Thyroid gland (tissue), 4 donors: ENCODE data around the gene PLXNA4. TPM values are rescaled to one million over a fixed set of nuclear protein-coding genes. Genes with fewer than 3 reads are reported as not detected.

Source experiments
- DNase-seq, 2 donors: peaks; one replicate each; pipeline ENCODE4 v3.0.0-alpha.2; 2019
- H3K27ac ChIP-seq, 3 donors: fragments of 200-600 bp; sonication (generic); 1 replicate in 2 of 3; 2 replicates in 1 of 3; pipeline ENCODE4 v1.5.1; 2016 to 2019; ENCODE audit warnings: mild to moderate bottlenecking in 1 of 3, moderate library complexity in 1 of 3
- H3K27me3 ChIP-seq: fragments of 200-600 bp; sonication (generic); one replicate; pipeline ENCODE4 v1.5.1; 2019
- H3K36me3 ChIP-seq, 2 donors: fragments of 200-600 bp; sonication (generic); one replicate each; pipeline ENCODE4 v1.5.1; 2016 to 2019
- H3K4me1 ChIP-seq, 2 donors: fragments of 200-600 bp; sonication (generic); one replicate each; pipeline ENCODE4 v1.5.1; 2017 to 2019
- H3K4me3 ChIP-seq, 3 donors: fragments of 200-600 bp; sonication (generic); replicated peaks in 1 of 3; 1 replicate in 2 of 3; 2 replicates in 1 of 3; pipeline ENCODE4 v1.5.1; 2016; ENCODE audit warnings: mild to moderate bottlenecking in 1 of 3
- H3K9me3 ChIP-seq: fragments of 200-600 bp; sonication (generic); one replicate; pipeline ENCODE4 v1.5.1; 2017
- POLR2A ChIP-seq, 2 donors: fragments of 450-650 bp; IDR thresholded peaks; one replicate each; pipeline ENCODE4 v1.6.1; 2017; ENCODE audit warnings: antibody characterized with exemption in 2 of 2, mild to moderate bottlenecking in 2 of 2, moderate library complexity in 1 of 2
- WGBS, 2 donors: methylation state at CpG; one replicate each; pipeline ENCODE4 v1.1.5; 2017; 5-methylcytosine and 5-hydroxymethylcytosine counted together
- intact Hi-C: fragments of 100-400 bp; cut with DNase I; formaldehyde crosslinking; loops from one replicate; pipeline ENCODE4 v1.15.1; 2023
- total RNA-seq, 4 donors: library from RNA; depleted of rRNA; stranded (reverse); fragments of >200 nt; gene quantifications; one replicate each; pipeline ENCODE4 v1.2.3, GENCODE V29; 2016
- TF ChIP-seq, protein P1 (sequence below), 6 experiments: fragments of 200-600 bp in 3 of 6; fragments of 450-650 bp in 3 of 6; sonication (generic) in 3 of 6; IDR thresholded peaks; one replicate each; pipeline ENCODE4 v1.5.1; 2016 to 2019; ENCODE audit warnings: antibody characterized with exemption in 6 of 6, mild to moderate bottlenecking in 2 of 6, inconsistent platforms in 1 of 6, moderate library complexity in 1 of 6

Gene PLXNA4
- total RNA-seq, 4 donors from 2014 or later: 1.3 to 8.3 (median 2.4) TPM

DNA sequence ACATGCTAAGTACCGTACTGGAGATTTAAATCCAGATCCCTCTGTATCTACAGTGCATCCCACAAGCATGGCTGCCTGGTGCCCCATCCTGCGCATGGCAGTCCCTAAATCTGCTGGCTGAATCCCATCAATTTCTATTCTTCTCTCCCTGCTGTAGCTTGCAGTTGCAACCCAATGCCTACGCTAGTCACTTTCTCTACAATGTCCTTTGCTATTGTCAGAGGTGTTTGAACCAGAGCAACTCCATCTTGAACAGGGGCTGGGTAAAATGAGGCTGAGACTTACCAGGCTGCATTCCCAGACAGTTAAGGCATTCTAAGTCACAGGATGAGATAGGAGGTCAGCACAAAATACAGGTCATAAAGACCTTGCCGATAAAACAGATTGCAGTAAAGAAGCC is 461.2 kb downstream of the PLXNA4 start:
- Histone ChIP-seq H3K4me1 (no peaks in the 10 kb centered on the region), H3K27me3 (no peaks in the 10 kb centered on the region), H3K27ac (no peak overlapping the region), H3K9me3 (no peaks in the 10 kb centered on the region), H3K4me3 (no peak overlapping the region), H3K36me3 (no peaks in the 10 kb centered on the region)
- no peak for DNase-seq
- 91 to 96% methylated on average over 4 of the region's 4 CpGs for WGBS, 2 donors
- intact Hi-C loops: no loop called here
- no peak for TF ChIP-seq POLR2A (IDR thresholded peaks at IDR 0.05)
- TF ChIP-seq, protein P1, sequence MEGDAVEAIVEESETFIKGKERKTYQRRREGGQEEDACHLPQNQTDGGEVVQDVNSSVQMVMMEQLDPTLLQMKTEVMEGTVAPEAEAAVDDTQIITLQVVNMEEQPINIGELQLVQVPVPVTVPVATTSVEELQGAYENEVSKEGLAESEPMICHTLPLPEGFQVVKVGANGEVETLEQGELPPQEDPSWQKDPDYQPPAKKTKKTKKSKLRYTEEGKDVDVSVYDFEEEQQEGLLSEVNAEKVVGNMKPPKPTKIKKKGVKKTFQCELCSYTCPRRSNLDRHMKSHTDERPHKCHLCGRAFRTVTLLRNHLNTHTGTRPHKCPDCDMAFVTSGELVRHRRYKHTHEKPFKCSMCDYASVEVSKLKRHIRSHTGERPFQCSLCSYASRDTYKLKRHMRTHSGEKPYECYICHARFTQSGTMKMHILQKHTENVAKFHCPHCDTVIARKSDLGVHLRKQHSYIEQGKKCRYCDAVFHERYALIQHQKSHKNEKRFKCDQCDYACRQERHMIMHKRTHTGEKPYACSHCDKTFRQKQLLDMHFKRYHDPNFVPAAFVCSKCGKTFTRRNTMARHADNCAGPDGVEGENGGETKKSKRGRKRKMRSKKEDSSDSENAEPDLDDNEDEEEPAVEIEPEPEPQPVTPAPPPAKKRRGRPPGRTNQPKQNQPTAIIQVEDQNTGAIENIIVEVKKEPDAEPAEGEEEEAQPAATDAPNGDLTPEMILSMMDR (IDR thresholded peaks at IDR 0.05): no peak

DNA sequence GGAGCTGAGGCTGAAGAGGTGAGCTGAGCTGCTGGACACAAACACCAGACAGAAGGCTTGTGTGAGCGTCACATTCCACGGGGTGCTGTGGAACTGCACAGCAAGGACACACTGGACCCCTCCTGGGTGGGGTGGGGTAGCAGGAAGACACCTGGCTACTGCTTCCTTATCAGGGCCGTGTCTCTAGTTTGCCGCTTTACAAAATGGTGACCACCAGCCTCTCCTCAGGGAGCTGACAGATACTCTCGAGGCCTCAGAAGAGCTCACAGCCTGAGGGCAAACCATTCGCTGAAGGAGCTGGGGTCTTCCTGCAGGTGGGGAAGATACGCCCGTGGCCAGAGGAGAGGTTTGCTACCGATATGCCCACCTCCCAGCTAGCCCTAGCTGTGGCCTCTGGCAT is 461.9 kb downstream of the PLXNA4 start:
- no peak overlapping the region for H3K27ac ChIP-seq
- H3K27me3 ChIP-seq: no peaks in the 10 kb centered on the region
- 91 to 96% methylated on average over 8 to 9 of the region's 9 CpGs for WGBS, 2 donors
- DNase-seq: no peak
- TF ChIP-seq POLR2A (IDR thresholded peaks at IDR 0.05): no peak
- TF ChIP-seq, protein P1 (IDR thresholded peaks at IDR 0.05): no peak
- no peaks in the 10 kb centered on the region for H3K9me3 ChIP-seq
- no peaks in the 10 kb centered on the region for H3K4me1 ChIP-seq
- intact Hi-C loops: no loop called here
- no peak overlapping the region for H3K4me3 ChIP-seq
- no peaks in the 10 kb centered on the region for H3K36me3 ChIP-seq

DNA sequence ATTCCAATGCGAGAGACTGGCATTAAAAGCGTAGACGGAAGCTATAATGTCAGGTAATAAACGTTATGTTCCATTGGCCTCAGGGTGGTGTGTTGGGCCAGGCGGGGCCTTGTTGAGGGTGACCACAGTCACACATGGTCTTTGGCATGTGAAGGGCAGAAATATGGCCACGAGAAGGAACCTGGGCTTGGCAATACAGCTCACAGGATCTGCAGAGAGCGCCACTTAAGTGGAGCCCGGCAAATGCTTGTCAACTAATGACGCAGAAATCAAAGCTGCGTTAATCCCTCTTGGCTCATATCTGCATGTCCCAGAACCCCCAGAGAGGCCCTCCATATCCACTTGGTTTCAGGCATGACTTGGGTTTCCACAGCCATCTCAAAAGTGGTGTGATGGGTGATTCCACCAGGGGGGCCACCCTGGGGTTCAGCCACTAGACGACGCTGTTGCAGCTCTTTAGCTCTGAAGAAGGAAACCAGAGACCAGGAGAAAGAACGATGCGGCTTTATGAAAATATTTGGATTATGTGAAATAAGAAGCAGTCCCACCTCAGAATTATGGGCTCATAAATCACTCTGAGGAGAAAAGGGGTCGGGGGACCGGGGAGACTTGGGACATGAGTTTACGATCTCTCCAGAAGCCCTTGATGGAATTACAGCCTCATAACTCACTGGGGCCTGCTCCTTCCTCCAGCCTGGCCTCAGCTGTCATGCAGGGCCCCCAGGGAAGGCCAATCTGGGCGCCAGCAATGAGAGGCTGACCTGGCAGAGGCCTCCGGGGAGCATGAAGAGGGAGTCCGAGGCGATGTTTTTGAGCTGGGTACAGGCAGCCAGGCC is 462.5 kb downstream of the PLXNA4 start:
- intact Hi-C loops: no loop called here
- 68 to 69% methylated on average over 21 of the region's 21 CpGs for WGBS, 2 donors
- no peak for TF ChIP-seq POLR2A (IDR thresholded peaks at IDR 0.05)
- TF ChIP-seq, protein P1 (IDR thresholded peaks at IDR 0.05): no peak
- no peak for DNase-seq
- Histone ChIP-seq H3K4me1 (no peaks in the 10 kb centered on the region), H3K27me3 (no peaks in the 10 kb centered on the region), H3K36me3 (no peaks in the 10 kb centered on the region), H3K9me3 (no peaks in the 10 kb centered on the region), H3K27ac (no peak overlapping the region), H3K4me3 (no peak overlapping the region)

DNA sequence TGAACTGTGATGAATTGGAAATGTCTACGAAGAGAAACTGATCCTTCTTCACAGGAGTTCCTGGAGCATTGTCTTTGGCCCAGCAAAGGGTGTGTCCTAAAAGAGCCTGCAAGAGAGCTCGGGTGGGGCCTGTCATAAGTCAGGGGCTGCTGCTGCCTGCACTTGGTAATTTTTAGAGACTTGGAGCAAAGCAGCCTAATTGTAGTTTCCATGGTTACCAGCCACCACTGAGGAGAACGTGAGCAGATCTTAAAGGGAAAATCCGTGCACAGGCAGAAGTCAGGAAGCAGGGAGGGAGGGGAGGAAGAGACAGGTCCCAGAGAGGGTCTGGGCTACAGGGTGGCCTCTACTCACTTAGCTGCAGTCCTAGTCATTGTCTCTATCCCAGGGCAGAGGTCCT is 463.6 kb downstream of the PLXNA4 start:
- DNase-seq: no peak
- 68% methylated on average over 4 of the region's 4 CpGs for WGBS, 2 donors
- Histone ChIP-seq H3K36me3 (no peaks in the 10 kb centered on the region), H3K9me3 (no peaks in the 10 kb centered on the region), H3K4me1 (no peaks in the 10 kb centered on the region), H3K4me3 (no peak overlapping the region), H3K27ac (no peak overlapping the region), H3K27me3 (no peaks in the 10 kb centered on the region)
- intact Hi-C loops: no loop called here
- no peak for TF ChIP-seq POLR2A (IDR thresholded peaks at IDR 0.05)
- TF ChIP-seq, protein P1 (IDR thresholded peaks at IDR 0.05): no peak

DNA sequence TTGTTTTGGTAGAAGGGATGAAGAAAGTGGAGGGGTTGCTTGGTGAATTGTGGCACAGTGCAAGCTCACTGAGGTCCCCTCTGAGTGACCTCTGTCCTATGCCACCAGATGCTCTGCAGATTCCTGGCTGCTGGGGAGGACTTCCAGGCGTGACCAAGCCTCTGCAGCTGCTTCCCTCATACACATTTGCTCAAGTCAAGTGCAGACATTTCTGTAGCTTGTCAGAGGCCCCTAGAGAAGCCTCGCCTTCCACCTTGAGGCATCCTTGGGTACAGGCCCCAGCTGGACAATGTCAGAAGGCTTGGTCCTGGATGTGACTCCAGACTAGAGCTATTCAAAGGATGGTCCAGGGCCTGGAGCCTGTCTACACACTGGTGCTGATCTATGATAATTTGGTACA is 464.2 kb downstream of the PLXNA4 start:
- intact Hi-C loops: no loop called here
- WGBS, 2 donors: 92 to 95% methylated on average over 2 of the region's 2 CpGs

More for the DNA sequence above, 464.2 kb downstream of the PLXNA4 start:
- Histone ChIP-seq H3K4me3 (no peak overlapping the region), H3K27ac (no peak overlapping the region), H3K9me3 (no peaks in the 10 kb centered on the region), H3K36me3 (no peaks in the 10 kb centered on the region), H3K27me3 (no peaks in the 10 kb centered on the region), H3K4me1 (no peaks in the 10 kb centered on the region)
- DNase-seq: no peak
- no peak for TF ChIP-seq POLR2A (IDR thresholded peaks at IDR 0.05)
- TF ChIP-seq, protein P1 (IDR thresholded peaks at IDR 0.05): no peak
